Measurements from ENCODE around the gene ATF6. TPM values are rescaled to one million over a fixed set of nuclear protein-coding genes. Genes with fewer than 3 reads are reported as not detected.

ATF6 gene
- total RNA-seq, 2 experiments from 2014 or later: 16.2 to 17.1 TPM

GRCh38 chr1:161824618-161825017 lies 58.5 kb downstream of the ATF6 start:
- ChIA-PET POLR2A (interaction anchor here (0.6 kb wide), 1 partner anchor 59 kb away, joined by 3 read pairs; no protein-coding TSS in a partner anchor), CTCF (interaction anchor here (1.1 kb wide), 1 partner anchor 108 kb away, joined by 3 read pairs; no protein-coding TSS in a partner anchor)
- H3K36me3 Mint-ChIP-seq (ENCODE audit: low read depth): peaks cover 93% of the 10 kb centered on the region

GRCh38 chr1:161825831-161826230 lies 59.7 kb downstream of the ATF6 start:
- H3K36me3 Mint-ChIP-seq (ENCODE audit: low read depth): peaks cover 82% of the 10 kb centered on the region
- Histone ChIP-seq H3K4me3 (ENCODE audit: low read length) (no peak overlapping the region), H3K36me3 (ENCODE audit: insufficient read depth, low read length) (peaks cover 38% of the 10 kb centered on the region), H3K27me3 (ENCODE audit: control insufficient read depth in 1 of 2, insufficient read depth in 2 of 2, low read length in 2 of 2) (no peaks in the 10 kb centered on the region), H3K4me1 (ENCODE audit: insufficient read depth, low read length) (no peaks in the 10 kb centered on the region), H3K27ac (ENCODE audit: low read depth in 1 of 2, low read length in 2 of 2) (no peak overlapping the region), H3K9me3 (ENCODE audit: control insufficient read depth in 1 of 2, insufficient read depth in 1 of 2, low read length in 2 of 2) (no peaks in the 10 kb centered on the region)
- peaks cover 13% of the 10 kb centered on the region for H3K4me1 Mint-ChIP-seq (ENCODE audit: low read depth)
- ChIA-PET POLR2A (interaction anchor here (0.6 to 0.7 kb wide), 2 partner anchors 16 to 104 kb away, joined by 3 read pairs; no protein-coding TSS in a partner anchor), CTCF (no interaction called here)
- no peak overlapping the region for H3K4me3 Mint-ChIP-seq
- intact Hi-C loops (cut with DNase I, micrococcal nuclease): no loop called here
- H3K9me3 Mint-ChIP-seq: no peaks in the 10 kb centered on the region
- ATAC-seq (ENCODE audit: poor library complexity): no peak
- no peak for TF ChIP-seq CTCF (IDR thresholded peaks at IDR 0.05)
- DNase-seq: no peak
- H3K27me3 Mint-ChIP-seq: no peaks in the 10 kb centered on the region
- no peak overlapping the region for H3K27ac Mint-ChIP-seq

More at GRCh38 chr1:161824618-161825017, 58.5 kb downstream of the ATF6 start:
- H3K27ac Mint-ChIP-seq: no peak overlapping the region
- Histone ChIP-seq H3K36me3 (ENCODE audit: insufficient read depth, low read length) (peaks cover 50% of the 10 kb centered on the region), H3K4me1 (ENCODE audit: insufficient read depth, low read length) (no peaks in the 10 kb centered on the region), H3K27me3 (ENCODE audit: control insufficient read depth in 1 of 2, insufficient read depth in 2 of 2, low read length in 2 of 2) (no peaks in the 10 kb centered on the region), H3K9me3 (ENCODE audit: control insufficient read depth in 1 of 2, insufficient read depth in 1 of 2, low read length in 2 of 2) (no peaks in the 10 kb centered on the region), H3K27ac (ENCODE audit: low read depth in 1 of 2, low read length in 2 of 2) (no peak overlapping the region), H3K4me3 (ENCODE audit: low read length) (no peak overlapping the region)
- peaks cover 13% of the 10 kb centered on the region for H3K4me1 Mint-ChIP-seq (ENCODE audit: low read depth)
- intact Hi-C loops (cut with DNase I, micrococcal nuclease): no loop called here
- H3K9me3 Mint-ChIP-seq: no peaks in the 10 kb centered on the region
- H3K4me3 Mint-ChIP-seq: no peak overlapping the region
- no peak for TF ChIP-seq CTCF (IDR thresholded peaks at IDR 0.05)
- DNase-seq (no peak), ATAC-seq (ENCODE audit: poor library complexity) (no peak)
- H3K27me3 Mint-ChIP-seq: no peaks in the 10 kb centered on the region

GRCh38 chr1:161826478-161826877 lies 60.4 kb downstream of the ATF6 start:
- Mint-ChIP-seq H3K27ac (no peak overlapping the region), H3K4me3 (no peak overlapping the region), H3K9me3 (no peaks in the 10 kb centered on the region), H3K36me3 (ENCODE audit: low read depth) (peaks cover 81% of the 10 kb centered on the region), H3K27me3 (no peaks in the 10 kb centered on the region), H3K4me1 (ENCODE audit: low read depth) (peaks cover 16% of the 10 kb centered on the region)
- no peak for TF ChIP-seq CTCF (IDR thresholded peaks at IDR 0.05)
- Histone ChIP-seq H3K9me3 (ENCODE audit: control insufficient read depth in 1 of 2, insufficient read depth in 1 of 2, low read length in 2 of 2) (no peaks in the 10 kb centered on the region), H3K4me3 (ENCODE audit: low read length) (no peak overlapping the region), H3K36me3 (ENCODE audit: insufficient read depth, low read length) (peaks cover 32% of the 10 kb centered on the region), H3K4me1 (ENCODE audit: insufficient read depth, low read length) (no peaks in the 10 kb centered on the region), H3K27ac (ENCODE audit: low read depth in 1 of 2, low read length in 2 of 2) (no peak overlapping the region), H3K27me3 (ENCODE audit: control insufficient read depth in 1 of 2, insufficient read depth in 2 of 2, low read length in 2 of 2) (no peaks in the 10 kb centered on the region)
- DNase-seq: no peak
- POLR2A ChIA-PET: interaction anchor here (0.7 kb wide), 1 partner anchor 104 kb away, joined by 3 read pairs; no protein-coding TSS in a partner anchor
- no peak for ATAC-seq (ENCODE audit: poor library complexity)
- intact Hi-C loops (cut with DNase I, micrococcal nuclease): no loop called here
- CTCF ChIA-PET: no interaction called here
